ENCODE data around the gene JAK2. TPM values are rescaled to one million over a fixed set of nuclear protein-coding genes. Genes with fewer than 3 reads are reported as not detected.

JAK2 gene
- total and polyA plus RNA-seq, 9 of the 15 experiments (the other 6 are each of a cell fraction or from before 2014, with no cell fraction given), result 4.7 to 23.4 (median 15.3) TPM

- peak; percentile 51 for TF ChIP-seq KDM5B (IDR thresholded peaks at IDR 0.05; ENCODE audit: insufficient replicate concordance, low read depth, low read length)
- no peak for TF ChIP-seq HDAC6 (IDR thresholded peaks at IDR 0.05; ENCODE audit: low read depth, low read length)
- peak in 1 of 3 experiments; percentile 61; a peak in 1 of 6 replicates for TF ChIP-seq ZBTB11 (CRISPR knock-in tag; IDR thresholded peaks at IDR 0.05)
- peak; percentile 27; the same call in 1 of the 2 replicates for TF ChIP-seq FOXP1 (CRISPR knock-in tag; IDR thresholded peaks at IDR 0.05)
- peak in 1 of 2 experiments; percentile 11; a peak in 1 of 4 replicates for TF ChIP-seq TBL1XR1 (IDR thresholded peaks at IDR 0.05; ENCODE audit: low read length in 2 of 2)
- peak; percentile 94 for TF ChIP-seq POLR2G (IDR thresholded peaks at IDR 0.05; ENCODE audit: low read depth, low read length)
- no peak for TF ChIP-seq SMARCA5 (IDR thresholded peaks at IDR 0.05)
- peak; percentile 80 for TF ChIP-seq CXXC5 (CRISPR knock-in tag; IDR thresholded peaks at IDR 0.05)
- TF ChIP-seq RBM25 (IDR thresholded peaks at IDR 0.05; ENCODE audit: low read depth, low read length, severe bottlenecking), result peak; percentile 63
- peak; percentile 52 to 68; a peak in 3 of 4 replicates for TF ChIP-seq MNT (conservative IDR thresholded peaks at IDR 0.05)
- TF ChIP-seq ARID1B (IDR thresholded peaks at IDR 0.05), result peak; percentile 55; the same call in 1 of the 2 replicates
- peak; percentile 82 for TF ChIP-seq L3MBTL2 (IDR thresholded peaks at IDR 0.05)
- TF ChIP-seq TAF9B (IDR thresholded peaks at IDR 0.05; ENCODE audit: partially characterized antibody), result peak; percentile 26
- TF ChIP-seq ZNF707 (CRISPR knock-in tag; conservative IDR thresholded peaks at IDR 0.05), result no peak
- peak in 1 of 2 experiments; percentile 68; a peak in 2 of 4 replicates for TF ChIP-seq TEAD1 (CRISPR knock-in tag; IDR thresholded peaks at IDR 0.05)
- TF ChIP-seq ZNF778 (CRISPR knock-in tag; IDR thresholded peaks at IDR 0.05), result no peak
- TF ChIP-seq TBP (optimal IDR thresholded peaks at IDR 0.05; ENCODE audit: low read depth, low read length), result peak; percentile 47
- TF ChIP-seq FOXK2 (conservative IDR thresholded peaks at IDR 0.05 in 1 of 2, IDR thresholded peaks at IDR 0.05 in 1 of 2; ENCODE audit: low read depth in 2 of 2), result no peak
- peak; percentile 93 for TF ChIP-seq RBFOX2 (IDR thresholded peaks at IDR 0.05; ENCODE audit: low read depth, low read length)
- peak; percentile 9; the same call in 1 of the 2 replicates for TF ChIP-seq NFRKB (IDR thresholded peaks at IDR 0.05; ENCODE audit: low read depth)
- TF ChIP-seq VEZF1 (CRISPR knock-in tag; IDR thresholded peaks at IDR 0.05), result peak; percentile 50; the same call in 1 of the 2 replicates
Observed at GRCh38 chr9:4984621-4985385, at the start of gene JAK2 (continued).
